Body of pancreas (tissue), 4 donors: ENCODE results near the gene LECT2. TPM values are rescaled to one million over a fixed set of nuclear protein-coding genes. Genes with fewer than 3 reads are reported as not detected.
A peak's percentile ranks its signal among the peaks of the same experiment; 100 is the strongest.

Experiments
- ATAC-seq: fragments of 150-250 bp; one replicate; pipeline ENCODE4 v1.9.1; 2016
- DNase-seq, 4 donors: peaks; one replicate each; pipeline ENCODE4 v3.0.0-alpha.2; 2019
- H3K27ac ChIP-seq, 4 donors: fragments of 200-600 bp; sonication (generic); 1 replicate in 3 of 4; 2 replicates in 1 of 4; pipeline versions ENCODE4 v1.5.1 to v1.6.1; 2016 to 2019; ENCODE audit warnings: mild to moderate bottlenecking in 1 of 4, mixed read lengths in 1 of 4, moderate library complexity in 1 of 4
- H3K27me3 ChIP-seq, 2 donors: fragments of 200-600 bp; sonication (generic); one replicate each; pipeline ENCODE4 v1.6.0; 2016; ENCODE audit warnings: mild to moderate bottlenecking in 1 of 2
- H3K36me3 ChIP-seq, 2 donors: fragments of 200-600 bp; sonication (generic); replicated peaks in 1 of 2; 2 replicates each; pipeline ENCODE4 v1.5.1; 2016; ENCODE audit warnings: low read depth in 2 of 2; ENCODE audit not compliant: insufficient read depth in 1 of 2
- H3K4me1 ChIP-seq: fragments of 200-600 bp; sonication (generic); one replicate; pipeline ENCODE4 v1.6.0; 2016
- H3K4me3 ChIP-seq, 2 donors: fragments of 200-600 bp; sonication (generic); 1 replicate in 1 of 2; 2 replicates in 1 of 2; pipeline ENCODE4 v1.5.1; 2016 to 2019
- H3K9me3 ChIP-seq, 3 donors: fragments of 200-600 bp; sonication (generic); 1 replicate in 2 of 3; 2 replicates in 1 of 3; pipeline ENCODE4 v1.5.1; 2016
- POLR2A ChIP-seq, 3 donors: fragments of 450-650 bp; IDR thresholded peaks; one replicate each; pipeline ENCODE4 v1.6.1; 2016; ENCODE audit warnings: antibody characterized with exemption in 3 of 3, mild to moderate bottlenecking in 2 of 3
- WGBS, 2 donors: methylation state at CpG; one replicate each; pipeline ENCODE4 v1.1.5; 2017; 5-methylcytosine and 5-hydroxymethylcytosine counted together
- intact Hi-C: fragments of 100-400 bp; cut with DNase I; formaldehyde crosslinking; loops from one replicate; pipeline ENCODE4 v1.15.1; 2023
- total RNA-seq, 2 donors: library from RNA; depleted of rRNA; stranded (reverse); fragments of >200 nt; gene quantifications; one replicate each; pipeline ENCODE4 v1.1.0, GENCODE V29; 2016
- TF ChIP-seq, protein P1 (sequence below), 7 experiments: fragments of 450-650 bp in 4 of 7; fragments of 200-600 bp in 3 of 7; sonication (generic) in 3 of 7; IDR thresholded peaks; one replicate each; pipeline ENCODE4 v1.5.1; 2016 to 2019; ENCODE audit warnings: antibody characterized with exemption in 7 of 7

LECT2 gene
- total RNA-seq, 2 donors from 2014 or later, result not detected

DNA sequence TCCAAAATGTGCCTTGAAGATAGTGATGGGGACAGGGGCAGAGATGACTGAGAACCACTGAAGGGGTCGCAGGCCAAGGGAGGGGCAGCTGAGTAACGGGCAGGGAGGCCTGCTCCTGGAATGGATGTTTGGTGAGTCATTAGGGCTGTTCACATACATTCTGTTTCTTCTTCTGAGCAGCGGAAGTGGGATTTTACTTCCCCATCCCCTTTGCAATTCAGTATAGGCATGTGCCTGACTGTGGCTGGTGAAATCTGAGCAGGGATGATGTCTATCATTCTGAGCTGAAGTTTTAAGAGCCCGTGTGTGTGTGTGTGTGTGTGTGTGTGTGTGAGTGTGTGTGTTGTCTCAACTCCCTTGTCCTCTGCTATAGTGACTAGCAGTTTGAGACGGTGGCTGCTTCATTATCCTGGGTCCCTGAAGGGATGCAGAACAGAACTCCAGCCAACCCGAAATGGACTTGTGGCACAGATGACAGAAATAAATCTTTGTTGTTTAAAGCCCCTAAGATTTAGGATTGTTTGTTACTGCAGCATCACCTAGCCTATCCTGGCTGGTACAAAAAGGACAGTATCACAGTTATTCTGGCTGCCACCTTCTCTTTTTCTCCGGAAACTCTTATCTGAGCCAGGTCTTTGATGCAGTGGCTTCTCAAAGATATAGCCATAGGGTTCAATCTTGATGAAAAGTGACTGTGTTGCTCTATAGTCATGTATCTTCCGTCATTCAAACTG, 44.8 kb upstream of the LECT2 start:
- no peaks in the 10 kb centered on the region for H3K36me3 ChIP-seq
- H3K27ac ChIP-seq, result peak overlapping the region in 1 of 4 donors; percentile 27
- H3K9me3 ChIP-seq, result no peaks in the 10 kb centered on the region
- H3K4me1 ChIP-seq, result no peaks in the 10 kb centered on the region
- no peaks in the 10 kb centered on the region for H3K27me3 ChIP-seq
- WGBS, 2 donors, result 66 to 71% methylated on average over 8 of the region's 8 CpGs
- TF ChIP-seq POLR2A (IDR thresholded peaks at IDR 0.05), result no peak
- TF ChIP-seq, protein P1, sequence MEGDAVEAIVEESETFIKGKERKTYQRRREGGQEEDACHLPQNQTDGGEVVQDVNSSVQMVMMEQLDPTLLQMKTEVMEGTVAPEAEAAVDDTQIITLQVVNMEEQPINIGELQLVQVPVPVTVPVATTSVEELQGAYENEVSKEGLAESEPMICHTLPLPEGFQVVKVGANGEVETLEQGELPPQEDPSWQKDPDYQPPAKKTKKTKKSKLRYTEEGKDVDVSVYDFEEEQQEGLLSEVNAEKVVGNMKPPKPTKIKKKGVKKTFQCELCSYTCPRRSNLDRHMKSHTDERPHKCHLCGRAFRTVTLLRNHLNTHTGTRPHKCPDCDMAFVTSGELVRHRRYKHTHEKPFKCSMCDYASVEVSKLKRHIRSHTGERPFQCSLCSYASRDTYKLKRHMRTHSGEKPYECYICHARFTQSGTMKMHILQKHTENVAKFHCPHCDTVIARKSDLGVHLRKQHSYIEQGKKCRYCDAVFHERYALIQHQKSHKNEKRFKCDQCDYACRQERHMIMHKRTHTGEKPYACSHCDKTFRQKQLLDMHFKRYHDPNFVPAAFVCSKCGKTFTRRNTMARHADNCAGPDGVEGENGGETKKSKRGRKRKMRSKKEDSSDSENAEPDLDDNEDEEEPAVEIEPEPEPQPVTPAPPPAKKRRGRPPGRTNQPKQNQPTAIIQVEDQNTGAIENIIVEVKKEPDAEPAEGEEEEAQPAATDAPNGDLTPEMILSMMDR (IDR thresholded peaks at IDR 0.05), result no peak
- DNase-seq (peak in 1 of 4 donors; percentile 55), ATAC-seq (no peak)
- H3K4me3 ChIP-seq, result no peak overlapping the region
- intact Hi-C loops, result no loop called here

DNA sequence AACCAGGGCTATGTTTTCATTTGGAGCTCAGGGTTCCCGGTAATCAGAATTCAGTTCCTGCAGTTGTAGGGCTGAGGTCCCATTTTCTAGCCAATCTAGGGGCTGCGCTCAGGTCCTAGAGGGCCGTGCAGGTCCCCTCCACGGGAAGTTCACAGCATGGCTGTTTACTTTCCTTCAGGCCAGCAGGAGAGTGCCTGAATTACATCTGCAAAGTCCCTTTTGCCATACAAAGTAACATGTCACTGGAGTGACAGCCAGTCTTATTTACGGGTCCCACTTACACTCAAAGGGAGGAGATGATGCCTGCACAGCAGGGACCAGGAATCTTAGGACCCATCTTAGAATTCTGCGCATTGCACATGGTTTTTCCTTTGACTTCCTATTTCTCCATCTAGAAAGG, 44.1 kb upstream of the LECT2 start:
- Histone ChIP-seq H3K27ac (peak overlapping the region in 1 of 4 donors; percentile 27), H3K36me3 (no peaks in the 10 kb centered on the region), H3K27me3 (no peaks in the 10 kb centered on the region), H3K4me3 (no peak overlapping the region), H3K9me3 (no peaks in the 10 kb centered on the region), H3K4me1 (no peaks in the 10 kb centered on the region)
- no peak for ATAC-seq
- DNase-seq, result no peak
- 55 to 64% methylated on average over 5 to 6 of the region's 6 CpGs for WGBS, 2 donors
- TF ChIP-seq POLR2A (IDR thresholded peaks at IDR 0.05), result no peak
- TF ChIP-seq, protein P1 (IDR thresholded peaks at IDR 0.05), result no peak
- intact Hi-C loops, result no loop called here

DNA sequence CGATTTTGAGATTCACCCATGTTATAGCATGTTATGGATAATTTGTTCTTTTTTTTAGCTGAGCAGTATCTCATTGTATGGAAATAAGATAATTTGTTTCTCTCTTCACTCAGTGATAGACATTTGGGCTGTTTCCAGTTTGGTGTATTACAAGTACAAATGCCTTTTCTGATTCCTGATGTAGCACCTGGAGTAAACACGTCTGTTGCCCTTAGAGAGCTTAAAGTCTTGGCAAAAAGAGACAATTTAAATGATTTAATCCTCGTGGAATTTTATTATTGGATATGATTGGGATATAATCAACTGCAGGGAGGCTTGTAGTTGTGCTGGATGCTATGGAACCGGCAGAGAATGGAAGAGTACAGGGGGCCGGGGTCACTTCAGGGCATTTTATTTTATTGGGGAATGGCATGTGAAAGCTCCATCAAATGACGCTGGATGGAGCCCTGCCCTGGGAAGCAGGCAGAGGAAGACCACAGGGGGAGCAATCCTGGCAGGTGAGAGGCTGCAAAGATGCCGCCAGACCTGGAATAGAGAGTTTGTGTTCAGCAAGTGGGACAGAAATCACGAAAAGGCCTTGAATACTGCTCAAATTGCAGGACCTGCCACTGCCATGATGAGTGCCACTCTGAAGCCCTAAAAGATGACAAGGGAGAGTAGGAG, 43.0 kb upstream of the LECT2 start:
- Histone ChIP-seq H3K27me3 (no peaks in the 10 kb centered on the region), H3K4me1 (no peaks in the 10 kb centered on the region), H3K36me3 (no peaks in the 10 kb centered on the region), H3K9me3 (no peaks in the 10 kb centered on the region), H3K27ac (no peak overlapping the region), H3K4me3 (no peak overlapping the region)
- intact Hi-C loops, result no loop called here
- ATAC-seq (no peak), DNase-seq (no peak)
- 45 to 54% methylated on average over 8 of the region's 8 CpGs for WGBS, 2 donors
- TF ChIP-seq, protein P1 (IDR thresholded peaks at IDR 0.05), result no peak
- no peak for TF ChIP-seq POLR2A (IDR thresholded peaks at IDR 0.05)

DNA sequence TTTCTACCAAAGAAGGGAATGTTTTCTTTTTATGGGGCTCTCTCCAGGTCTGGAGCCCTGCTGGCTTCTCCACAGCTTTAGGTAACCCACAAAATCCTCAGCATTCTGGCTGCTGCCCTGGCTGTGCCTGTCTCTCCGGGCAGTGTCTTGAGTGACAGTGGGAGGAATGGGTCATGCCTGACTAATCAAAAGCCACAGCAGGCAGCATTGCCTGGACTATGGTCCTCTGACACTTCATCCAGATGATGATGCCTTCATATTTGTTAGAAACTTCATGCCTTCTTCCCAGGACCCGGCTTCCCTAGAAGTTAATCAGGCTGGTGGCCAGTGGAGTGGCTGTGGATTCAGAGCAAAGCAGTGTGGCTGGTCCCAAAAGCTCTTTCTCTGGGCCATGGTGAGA, 41.8 kb upstream of the LECT2 start:
- Histone ChIP-seq H3K27me3 (no peaks in the 10 kb centered on the region), H3K36me3 (no peaks in the 10 kb centered on the region), H3K4me3 (no peak overlapping the region), H3K9me3 (no peaks in the 10 kb centered on the region), H3K4me1 (no peaks in the 10 kb centered on the region), H3K27ac (no peak overlapping the region)
- no peak for TF ChIP-seq POLR2A (IDR thresholded peaks at IDR 0.05)
- TF ChIP-seq, protein P1 (IDR thresholded peaks at IDR 0.05), result no peak
- 83 to 85% methylated on average over 2 of the region's 2 CpGs for WGBS, 2 donors
- DNase-seq (no peak), ATAC-seq (no peak)
- intact Hi-C loops, result no loop called here
